Measurements from ENCODE around the gene DAPK1. TPM values are rescaled to one million over a fixed set of nuclear protein-coding genes. Genes with fewer than 3 reads are reported as not detected.
A peak's percentile ranks its signal among the peaks of the same experiment; 100 is the strongest.

Gene DAPK1
- polyA plus RNA-seq (2011; rRNA removed) (4.7 and 5.4 TPM in 2 replicates), polyA minus RNA-seq (2011; rRNA and poly(A)+ RNA removed) (8.1 and 10.4 TPM in 2 replicates)

GRCh38 chr9:87497604-87498045, at the start of gene DAPK1:
DAPK1 (plus strand) TSS chr9:87497867; CDS start chr9:87499078, 1,211 bp downstream.
- ChIA-PET CTCF (interaction anchor here (0.8 to 2.1 kb wide), 7 partner anchors 11 to 179 kb away, joined by 3 to 10 read pairs (median 4); no protein-coding TSS in a partner anchor), POLR2A (interaction anchor here (0.6 kb wide), 1 partner anchor 47 kb away, joined by 5 read pairs; no protein-coding TSS in a partner anchor)
- H3K36me3 ChIP-seq (ENCODE audit: control insufficient read depth, insufficient read depth, low read length), result no peaks in the 10 kb centered on the region
- H3K27me3 ChIP-seq (ENCODE audit: control insufficient read depth, insufficient read depth, low read length), result peaks cover 10% of the 10 kb centered on the region
- DNase-seq (ENCODE audit: low read depth), result no peak
- H3K4me3 ChIP-seq (ENCODE audit: low read depth, low read length), result peak within 1 kb of the TSS; percentile 48
- TF ChIP-seq CTCF (IDR thresholded peaks at IDR 0.05; ENCODE audit: insufficient read depth, low read depth, low read length), result no peak

GRCh38 chr9:87451149-87451548, 46.5 kb upstream of the DAPK1 start:
- CTCF ChIA-PET, result no interaction called here
- TF ChIP-seq CTCF (IDR thresholded peaks at IDR 0.05; ENCODE audit: insufficient read depth, low read depth, low read length), result no peak
- H3K27me3 ChIP-seq (ENCODE audit: control insufficient read depth, insufficient read depth, low read length), result no peaks in the 10 kb centered on the region; the same call in 1 of the 2 replicates
- H3K36me3 ChIP-seq (ENCODE audit: control insufficient read depth, insufficient read depth, low read length), result no peaks in the 10 kb centered on the region
- no peak for DNase-seq (ENCODE audit: low read depth)
- POLR2A ChIA-PET, result no interaction called here
- no peak overlapping the region for H3K4me3 ChIP-seq (ENCODE audit: low read depth, low read length)

GRCh38 chr9:87455407-87455806, 42.3 kb upstream of the DAPK1 start:
- Histone ChIP-seq H3K4me3 (ENCODE audit: low read depth, low read length) (no peak overlapping the region), H3K27me3 (ENCODE audit: control insufficient read depth, insufficient read depth, low read length) (no peaks in the 10 kb centered on the region; the same call in 1 of the 2 replicates), H3K36me3 (ENCODE audit: control insufficient read depth, insufficient read depth, low read length) (no peaks in the 10 kb centered on the region)
- DNase-seq (ENCODE audit: low read depth), result no peak
- TF ChIP-seq CTCF (IDR thresholded peaks at IDR 0.05; ENCODE audit: insufficient read depth, low read depth, low read length), result no peak
- ChIA-PET POLR2A (interaction anchor here (0.6 kb wide), 1 partner anchor 14 kb away, joined by 20 read pairs; no protein-coding TSS in a partner anchor), CTCF (no interaction called here)

GRCh38 chr9:87461256-87461655, 36.4 kb upstream of the DAPK1 start:
- POLR2A ChIA-PET, result no interaction called here

More at GRCh38 chr9:87461256-87461655, 36.4 kb upstream of the DAPK1 start:
- CTCF ChIA-PET, result no interaction called here
- H3K36me3 ChIP-seq (ENCODE audit: control insufficient read depth, insufficient read depth, low read length), result no peaks in the 10 kb centered on the region
- TF ChIP-seq CTCF (IDR thresholded peaks at IDR 0.05; ENCODE audit: insufficient read depth, low read depth, low read length), result no peak
- no peaks in the 10 kb centered on the region for H3K27me3 ChIP-seq (ENCODE audit: control insufficient read depth, insufficient read depth, low read length)
- no peak for DNase-seq (ENCODE audit: low read depth)
- H3K4me3 ChIP-seq (ENCODE audit: low read depth, low read length), result no peak overlapping the region
